Stomach (tissue), 19 donors: ENCODE results near the gene CEP290. TPM values are rescaled to one million over a fixed set of nuclear protein-coding genes. Genes with fewer than 3 reads are reported as not detected.

ENCODE experiments used
- DNase-seq, 2 donors: peaks; one replicate each; pipeline versions ENCODE4 v3.0.0 to v3.0.0-alpha.2; 2013 to 2019
- H3K27ac ChIP-seq, 5 donors: fragments of 200-600 bp in 4 of 5; sonication (generic) in 4 of 5; one replicate each; pipeline ENCODE4 v1.5.1; 2013 to 2019; ENCODE audit warnings: mild to moderate bottlenecking in 1 of 5, moderate library complexity in 1 of 5
- H3K27me3 ChIP-seq, 3 donors: fragments of 200-600 bp; sonication (generic); one replicate each; pipeline ENCODE4 v1.5.1; 2017 to 2019; ENCODE audit warnings: mixed run types in 1 of 3
- H3K36me3 ChIP-seq, 4 donors: fragments of 200-600 bp; sonication (generic); 1 replicate in 3 of 4; 2 replicates in 1 of 4; pipeline ENCODE4 v1.5.1; 2016 to 2019
- H3K4me1 ChIP-seq, 4 donors: fragments of 200-600 bp; sonication (generic); one replicate each; pipeline ENCODE4 v1.5.1; 2016 to 2019
- H3K4me3 ChIP-seq, 4 donors: fragments of 200-600 bp; sonication (generic) in 3 of 4; one replicate each; pipeline ENCODE4 v1.5.1; 2016 to 2019; ENCODE audit warnings: mild to moderate bottlenecking in 1 of 4
- H3K9me3 ChIP-seq, 4 donors: fragments of 200-600 bp; sonication (generic); one replicate each; pipeline ENCODE4 v1.5.1; 2016 to 2019
- CTCF ChIP-seq, 7 experiments: fragments of 450-650 bp in 4 of 7; fragments of 200-600 bp in 3 of 7; sonication (generic) in 3 of 7; IDR thresholded peaks; one replicate each; pipeline ENCODE4 v1.5.1; 2016 to 2019; ENCODE audit warnings: antibody characterized with exemption in 7 of 7, control low read depth in 2 of 7, mild to moderate bottlenecking in 1 of 7
- EP300 ChIP-seq: sonication (generic); formaldehyde crosslinking; IDR thresholded peaks from one replicate; pipeline ENCODE4 v1.6.1; 2017; ENCODE audit warnings: antibody characterized with exemption
- POLR2A ChIP-seq, 4 donors: fragments of 450-650 bp; IDR thresholded peaks; one replicate each; pipeline ENCODE4 v1.6.1; 2016; ENCODE audit warnings: antibody characterized with exemption in 4 of 4, control low read depth in 2 of 4, mild to moderate bottlenecking in 1 of 4, moderate library complexity in 1 of 4
- POLR2AphosphoS5 ChIP-seq, 3 donors: sonication (generic); formaldehyde crosslinking; IDR thresholded peaks; one replicate each; pipeline ENCODE4 v1.6.1; 2016; ENCODE audit warnings: antibody characterized with exemption in 3 of 3
- WGBS, 5 donors: extraction: QIAGEN DNeasy Blood & Tissue Kit in 3 of 5; methylation state at CpG; one replicate each; pipeline versions ENCODE4 v1.1.5 to v1.1.7; 2013 to 2018; 5-methylcytosine and 5-hydroxymethylcytosine counted together
- intact Hi-C: fragments of 100-400 bp; cut with DNase I; formaldehyde crosslinking; loops from one replicate; pipeline ENCODE4 v1.15.1; 2023; ENCODE audit warnings: low total_unique reads
- long read RNA-seq, 10 donors: transcript quantifications; one replicate each; lab custom pipeline, GENCODE V29; 2026
- polyA plus RNA-seq, 3 donors: library from polyadenylated mRNA; stranded (reverse); fragments of 200-250 nt; gene quantifications; one replicate each; pipeline ENCODE4 v1.2.3, GENCODE V29; 2013
- total RNA-seq, 5 donors: library from RNA; depleted of rRNA; stranded (reverse); fragments of >200 nt; gene quantifications; one replicate each; pipeline versions ENCODE4 v1.1.0 to v1.2.3, GENCODE V29; 2014 to 2016
- donor health status: healthy with polysubstance abuse.
- donor health status: Bipolar disorder and iron deficiency.
- donor health status: healthy.

CEP290 gene, protein sequence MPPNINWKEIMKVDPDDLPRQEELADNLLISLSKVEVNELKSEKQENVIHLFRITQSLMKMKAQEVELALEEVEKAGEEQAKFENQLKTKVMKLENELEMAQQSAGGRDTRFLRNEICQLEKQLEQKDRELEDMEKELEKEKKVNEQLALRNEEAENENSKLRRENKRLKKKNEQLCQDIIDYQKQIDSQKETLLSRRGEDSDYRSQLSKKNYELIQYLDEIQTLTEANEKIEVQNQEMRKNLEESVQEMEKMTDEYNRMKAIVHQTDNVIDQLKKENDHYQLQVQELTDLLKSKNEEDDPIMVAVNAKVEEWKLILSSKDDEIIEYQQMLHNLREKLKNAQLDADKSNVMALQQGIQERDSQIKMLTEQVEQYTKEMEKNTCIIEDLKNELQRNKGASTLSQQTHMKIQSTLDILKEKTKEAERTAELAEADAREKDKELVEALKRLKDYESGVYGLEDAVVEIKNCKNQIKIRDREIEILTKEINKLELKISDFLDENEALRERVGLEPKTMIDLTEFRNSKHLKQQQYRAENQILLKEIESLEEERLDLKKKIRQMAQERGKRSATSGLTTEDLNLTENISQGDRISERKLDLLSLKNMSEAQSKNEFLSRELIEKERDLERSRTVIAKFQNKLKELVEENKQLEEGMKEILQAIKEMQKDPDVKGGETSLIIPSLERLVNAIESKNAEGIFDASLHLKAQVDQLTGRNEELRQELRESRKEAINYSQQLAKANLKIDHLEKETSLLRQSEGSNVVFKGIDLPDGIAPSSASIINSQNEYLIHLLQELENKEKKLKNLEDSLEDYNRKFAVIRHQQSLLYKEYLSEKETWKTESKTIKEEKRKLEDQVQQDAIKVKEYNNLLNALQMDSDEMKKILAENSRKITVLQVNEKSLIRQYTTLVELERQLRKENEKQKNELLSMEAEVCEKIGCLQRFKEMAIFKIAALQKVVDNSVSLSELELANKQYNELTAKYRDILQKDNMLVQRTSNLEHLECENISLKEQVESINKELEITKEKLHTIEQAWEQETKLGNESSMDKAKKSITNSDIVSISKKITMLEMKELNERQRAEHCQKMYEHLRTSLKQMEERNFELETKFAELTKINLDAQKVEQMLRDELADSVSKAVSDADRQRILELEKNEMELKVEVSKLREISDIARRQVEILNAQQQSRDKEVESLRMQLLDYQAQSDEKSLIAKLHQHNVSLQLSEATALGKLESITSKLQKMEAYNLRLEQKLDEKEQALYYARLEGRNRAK (N-terminal part only)
- total RNA-seq (100 to 1,000 TPM in 1 of 5 donors, 10 to 100 TPM in 4; 23.9 to 109 (median 28.0) TPM), polyA plus RNA-seq (1 to 10 TPM; 2.9 to 3.2 (median 3.2) TPM)
- long read RNA-seq, donor 1 = 0 reads
- long read RNA-seq, donor 2, partial matches to known transcripts = 12 of 12 reads
- long read RNA-seq, donor 2, other reads (novel, unspliced or antisense) = 0 of 12 reads
- long read RNA-seq, donor 3, partial matches to known transcripts = 10 of 10 reads
- long read RNA-seq, donor 3, other reads (novel, unspliced or antisense) = 0 of 10 reads
- long read RNA-seq, donor 4 = 0 reads
- long read RNA-seq, donor 5, partial matches to known transcripts = 9 of 9 reads
- long read RNA-seq, donor 5, other reads (novel, unspliced or antisense) = 0 of 9 reads
- long read RNA-seq, donor 6, partial matches to known transcripts = 80 of 80 reads
- long read RNA-seq, donor 6, other reads (novel, unspliced or antisense) = 0 of 80 reads
- long read RNA-seq, donor 7, partial matches to known transcripts = 0 of 1 reads
- long read RNA-seq, donor 7, other reads (novel, unspliced or antisense) = 0 of 1 reads
- long read RNA-seq, donor 8, partial matches to known transcripts = 6 of 6 reads
- long read RNA-seq, donor 8, other reads (novel, unspliced or antisense) = 0 of 6 reads
- long read RNA-seq, donor 9, partial matches to known transcripts = 11 of 11 reads
- long read RNA-seq, donor 9, other reads (novel, unspliced or antisense) = 0 of 11 reads
- long read RNA-seq, donor 10 = 0 reads

- TF ChIP-seq POLR2A (IDR thresholded peaks at IDR 0.05) = peak in 1 of 4 donors; percentile 24
- no peak for TF ChIP-seq EP300
- TF ChIP-seq POLR2AphosphoS5 (IDR thresholded peaks at IDR 0.05) = peak; percentile 76 to 96 (median 87)
- peak in 1 of 7 experiments; percentile 9 for TF ChIP-seq CTCF (IDR thresholded peaks at IDR 0.05)
- intact Hi-C loops = no loop called here
- WGBS, 5 donors = 0 to 1% (median 0%) methylated on average over 45 to 49 of the region's 49 CpGs
Measured at GRCh38 chr12:88141774-88142609, at the start of gene CEP290, which contains the start of gene TMTC3. Gene CEP290, minus strand, starts transcription at chr12:88142088. Its CDS starts 781 bp downstream, at chr12:88141307. Gene TMTC3, plus strand, starts transcription at chr12:88142307. Its CDS starts 6,009 bp downstream, at chr12:88148316.

DNA sequence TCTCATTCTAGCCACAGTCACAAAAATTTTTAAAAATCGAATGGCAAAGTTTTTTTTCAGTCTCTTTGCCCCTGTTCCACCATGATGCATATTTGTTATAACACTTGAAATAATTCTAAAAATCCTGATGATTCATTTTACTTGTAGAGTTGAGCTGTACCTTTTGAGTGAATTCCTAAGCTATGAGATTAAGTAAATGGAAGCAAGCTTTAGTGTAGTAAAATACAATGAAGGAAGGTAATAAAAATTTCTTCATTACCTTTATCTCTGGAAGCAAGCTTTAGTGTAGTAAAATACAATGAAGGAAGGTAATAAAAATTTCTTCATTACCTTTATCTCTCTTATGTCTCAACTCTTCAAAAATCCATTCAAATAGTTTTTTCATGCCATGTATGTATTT lies 46.3 kb upstream of the CEP290 start:
- H3K27ac ChIP-seq = no peak overlapping the region
- peaks cover 0 to 3% (median 0%) of the 10 kb centered on the region in 4 donors for H3K9me3 ChIP-seq
- intact Hi-C loops = no loop called here
- no peak for DNase-seq
- no peak overlapping the region for H3K4me3 ChIP-seq
- H3K36me3 ChIP-seq = peaks cover 0 to 30% (median 22%) of the 10 kb centered on the region in 4 donors
- H3K27me3 ChIP-seq = no peaks in the 10 kb centered on the region
- WGBS, 5 donors = 86 to 95% (median 93%) methylated on average over 1 of the region's 1 CpG
- no peak for TF ChIP-seq POLR2A (IDR thresholded peaks at IDR 0.05)
- TF ChIP-seq CTCF (IDR thresholded peaks at IDR 0.05) = no peak
- no peak for TF ChIP-seq POLR2AphosphoS5 (IDR thresholded peaks at IDR 0.05)
- H3K4me1 ChIP-seq = peaks cover 0 to 9% (median 4%) of the 10 kb centered on the region in 4 donors

More at GRCh38 chr12:88141774-88142609, at the start of gene CEP290, which contains the start of gene TMTC3:
- peaks cover 0 to 41% (median 28%) of the 10 kb centered on the region in 4 donors for H3K4me1 ChIP-seq
- H3K27me3 ChIP-seq = no peaks in the 10 kb centered on the region
- peak within 1 kb of the TSS; percentile 73 to 93 (median 87) for H3K27ac ChIP-seq
- peak within 1 kb of the TSS; percentile 73 to 92 (median 78) for H3K4me3 ChIP-seq
- no peaks in the 10 kb centered on the region for H3K9me3 ChIP-seq
- H3K36me3 ChIP-seq = peaks cover 0 to 7% (median 2%) of the 10 kb centered on the region in 4 donors
- peak; percentile 94 to 99 for DNase-seq

GRCh38 chr12:88187571-88187970 lies 45.7 kb upstream of the CEP290 start:
- Histone ChIP-seq H3K4me3 (no peak overlapping the region), H3K27me3 (no peaks in the 10 kb centered on the region), H3K9me3 (peaks cover 0 to 4% (median 0%) of the 10 kb centered on the region in 4 donors), H3K4me1 (peaks cover 0 to 9% (median 4%) of the 10 kb centered on the region in 4 donors), H3K36me3 (peaks cover 0 to 32% (median 27%) of the 10 kb centered on the region in 4 donors), H3K27ac (no peak overlapping the region)
- intact Hi-C loops = no loop called here
- DNase-seq = no peak
- TF ChIP-seq EP300 (no peak), POLR2AphosphoS5 (IDR thresholded peaks at IDR 0.05) (no peak), POLR2A (IDR thresholded peaks at IDR 0.05) (no peak), CTCF (IDR thresholded peaks at IDR 0.05) (no peak)
- WGBS, 5 donors = 90 to 92% (median 90%) methylated on average over 2 of the region's 2 CpGs
